GM12891 (cell line): ENCODE results near the gene RGS2. TPM values are rescaled to one million over a fixed set of nuclear protein-coding genes. Genes with fewer than 3 reads are reported as not detected.
A peak's percentile ranks its signal among the peaks of the same experiment; 100 is the strongest.

ENCODE experiments used
- DNase-seq: peaks from one replicate; pipeline ENCODE4 v3.0.0; 2011; ENCODE audit warnings: low spot score; ENCODE audit not compliant: insufficient read length
- FAIRE-seq: peaks from 2 replicates; lab custom pipeline; 2011; peaks lifted over from hg19 to GRCh38; lab: Jason Lieb, UNC
- PAX5 ChIP-seq: IDR thresholded peaks from 2 replicates; pipeline ENCODE4 v1.6.1; 2011; ENCODE audit warnings: low read length, moderate library complexity, mild to moderate bottlenecking; ENCODE audit not compliant: insufficient read depth, severe bottlenecking
- POLR2A ChIP-seq: IDR thresholded peaks from 2 replicates; pipeline ENCODE4 v1.6.1; 2011; ENCODE audit warnings: low read depth, low read length, control low read depth
- POLR2AphosphoS5 ChIP-seq: IDR thresholded peaks from 2 replicates; pipeline ENCODE4 v1.6.1; 2011; ENCODE audit warnings: low read depth, low read length, control low read depth
- POU2F2 ChIP-seq: IDR thresholded peaks from 2 replicates; pipeline ENCODE4 v1.6.1; 2011; ENCODE audit warnings: low read depth, mild to moderate bottlenecking, control low read depth, low read length, moderate library complexity
- SPI1 ChIP-seq: IDR thresholded peaks from 2 replicates; pipeline ENCODE4 v1.6.1; 2011; ENCODE audit warnings: low read depth, low read length, control low read depth
- TAF1 ChIP-seq: IDR thresholded peaks from 2 replicates; pipeline ENCODE4 v1.6.1; 2011; ENCODE audit warnings: low read depth, low read length, control low read depth
- polyA plus RNA-seq: library from polyadenylated mRNA; unstranded; fragments of >200 nt; gene quantifications from one replicate; pipeline ENCODE4 v1.2.1, GENCODE V29; 2012; ENCODE audit warnings: low read depth, missing spikeins, inconsistent platforms; ENCODE audit not compliant: missing spikeins

RGS2 gene
- polyA plus RNA-seq = 21.5 TPM

GRCh38 chr1:192808518-192809306, at the start of gene RGS2:
RGS2 (plus strand) TSS chr1:192809039; CDS start chr1:192809072, 33 bp downstream.
- FAIRE-seq = peak; percentile 90
- peak; percentile 68 for DNase-seq
- TF ChIP-seq SPI1 (no peak), POU2F2 (peak; percentile 42; the same call in 1 of the 2 replicates), PAX5 (no peak), POLR2A (peak; percentile 97), TAF1 (peak; percentile 93), POLR2AphosphoS5 (peak; percentile 96)

GRCh38 chr1:192759104-192759503, 49.7 kb upstream of the RGS2 start:
- no peak for FAIRE-seq

GRCh38 chr1:192762265-192762664, 46.6 kb upstream of the RGS2 start:
- TF ChIP-seq SPI1 (no peak), POLR2A (no peak), POU2F2 (no peak), PAX5 (no peak)
- DNase-seq (no peak), FAIRE-seq (no peak)

More at GRCh38 chr1:192759104-192759503, 49.7 kb upstream of the RGS2 start:
- no peak for DNase-seq
- no peak for TF ChIP-seq SPI1
- TF ChIP-seq POLR2AphosphoS5 = no peak
- TF ChIP-seq POLR2A = no peak
- no peak for TF ChIP-seq PAX5
- no peak for TF ChIP-seq TAF1
- no peak for TF ChIP-seq POU2F2

- FAIRE-seq = no peak
- DNase-seq = no peak
- TF ChIP-seq SPI1 = no peak
- TF ChIP-seq TAF1 = no peak
- no peak for TF ChIP-seq POLR2A
- no peak for TF ChIP-seq POLR2AphosphoS5
- no peak for TF ChIP-seq PAX5
- no peak for TF ChIP-seq POU2F2
These were observed 45.6 kb upstream of the RGS2 start for GRCh38 chr1:192763243-192763642.

- no peak for DNase-seq
- no peak for TF ChIP-seq POLR2A
- no peak for TF ChIP-seq POLR2AphosphoS5
- no peak for TF ChIP-seq PAX5
- no peak for TF ChIP-seq POU2F2
- TF ChIP-seq TAF1 = no peak
- TF ChIP-seq SPI1 = no peak
- FAIRE-seq = no peak
These were observed 45.1 kb upstream of the RGS2 start for GRCh38 chr1:192763756-192764155.

GRCh38 chr1:192764675-192765074, 44.2 kb upstream of the RGS2 start:
- FAIRE-seq (no peak), DNase-seq (no peak)

GRCh38 chr1:192766009-192766625, 42.7 kb upstream of the RGS2 start:
- DNase-seq (no peak), FAIRE-seq (no peak)
- TF ChIP-seq POLR2A (no peak), POU2F2 (no peak), TAF1 (no peak), POLR2AphosphoS5 (no peak), SPI1 (no peak), PAX5 (no peak)

More at GRCh38 chr1:192764675-192765074, 44.2 kb upstream of the RGS2 start:
- TF ChIP-seq POLR2AphosphoS5 = no peak
- no peak for TF ChIP-seq PAX5
- TF ChIP-seq SPI1 = no peak

GRCh38 chr1:192766876-192767275, 42.0 kb upstream of the RGS2 start:
- FAIRE-seq (no peak), DNase-seq (no peak)
- no peak for TF ChIP-seq TAF1
- no peak for TF ChIP-seq SPI1
- TF ChIP-seq POLR2AphosphoS5 = no peak
- TF ChIP-seq PAX5 = no peak
- TF ChIP-seq POU2F2 = no peak
- TF ChIP-seq POLR2A = no peak

GRCh38 chr1:192767798-192768197, 41.0 kb upstream of the RGS2 start:
- FAIRE-seq (no peak), DNase-seq (no peak)
- TF ChIP-seq SPI1 = no peak
- TF ChIP-seq PAX5 = no peak
- TF ChIP-seq POLR2AphosphoS5 = no peak
- no peak for TF ChIP-seq POLR2A
- TF ChIP-seq POU2F2 = no peak
- TF ChIP-seq TAF1 = no peak

- TF ChIP-seq POLR2AphosphoS5 (no peak), PAX5 (no peak), POU2F2 (no peak), POLR2A (no peak)
- DNase-seq = no peak
- no peak for FAIRE-seq
These were observed 40.4 kb upstream of the RGS2 start for GRCh38 chr1:192768463-192768862.
